ENCODE measurements around the gene GLG1.

DNA sequence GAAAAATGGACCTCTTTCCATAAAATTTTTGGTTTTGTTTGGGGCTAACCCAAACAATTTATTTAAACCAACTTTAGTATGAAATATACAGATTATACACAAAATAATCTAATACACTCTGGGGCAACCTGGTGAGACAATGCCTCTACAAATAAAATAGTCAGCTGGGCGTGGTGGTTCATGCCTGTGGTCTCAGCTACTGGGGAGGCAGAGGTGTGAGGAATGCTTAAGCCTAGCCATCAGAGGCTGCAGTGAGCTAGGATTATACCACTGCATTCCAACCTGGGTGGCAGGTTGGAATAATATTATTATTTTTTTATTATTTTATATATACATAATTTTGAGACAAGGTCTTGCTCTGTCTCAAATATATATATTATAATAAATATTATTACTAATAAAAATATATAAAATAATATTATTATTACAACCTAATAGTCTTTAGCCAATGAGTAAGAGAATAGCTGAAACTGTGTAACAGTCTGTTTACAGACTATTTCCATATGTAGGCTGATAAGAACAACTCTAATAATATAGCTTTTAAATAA, 50.5 kb downstream of the GLG1 start:
- TF ChIP-seq EZH2 (IDR thresholded peaks at IDR 0.05; ENCODE audit: borderline replicate concordance, low read depth, low read length, poor library complexity, severe bottlenecking) (no peak), CTCF (conservative IDR thresholded peaks at IDR 0.05; ENCODE audit: low read depth, low read length) (no peak)

Data from A673 (cell line).